ENCODE measurements around the gene MAOB.
"Not testable (repeated sequence)": the region's sequence is repeated elsewhere in the genome, so short reads cannot be mapped to it uniquely, and the experiment has no call there.

MAOB gene

DNA sequence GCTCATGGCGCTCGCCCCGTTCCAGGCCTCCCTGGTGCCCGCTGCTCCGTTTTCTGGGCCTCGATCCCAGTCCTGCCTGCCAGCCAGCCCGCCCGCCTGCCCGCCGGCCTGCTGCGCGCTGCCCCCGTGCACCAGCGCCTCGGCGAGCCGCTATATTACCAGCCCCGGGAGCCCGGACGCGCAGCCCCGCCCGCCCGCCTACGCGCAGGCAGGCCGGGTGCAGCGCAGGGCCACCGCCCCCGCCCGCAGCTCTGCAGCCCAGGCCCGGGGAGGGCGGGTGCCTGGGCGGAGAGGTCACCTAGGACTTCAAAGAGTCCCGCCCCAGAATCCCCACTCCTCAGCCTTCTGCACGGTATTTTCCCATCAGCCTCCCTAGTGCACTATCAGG is at the start of gene MAOB:
Gene MAOB (minus strand): TSS at position 157 of the 388 bp plus-strand sequence. CDS start 151 bp downstream, at position 6.
- peak; percentile 8 for DNase-seq

DNA sequence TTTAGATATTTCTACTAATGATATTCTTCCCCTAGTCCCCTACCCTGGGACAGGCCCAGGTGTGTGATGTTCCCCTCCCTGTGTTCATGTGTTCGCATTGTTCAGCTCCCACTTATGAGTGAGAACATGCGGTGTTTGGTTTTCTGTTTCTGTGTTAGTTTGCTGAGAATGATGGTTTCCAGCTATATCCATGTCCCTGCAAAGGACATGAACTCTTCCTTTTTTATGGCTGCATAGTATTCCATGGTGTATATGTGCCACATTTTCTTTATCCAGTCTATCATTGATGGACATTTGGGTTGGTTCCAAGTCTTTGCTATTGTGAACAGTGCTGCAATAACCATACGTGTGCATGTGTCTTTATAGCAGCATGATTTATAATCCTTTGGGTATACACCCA is 39.8 kb upstream of the MAOB start:
- not testable (repeated sequence) for DNase-seq

DNA sequence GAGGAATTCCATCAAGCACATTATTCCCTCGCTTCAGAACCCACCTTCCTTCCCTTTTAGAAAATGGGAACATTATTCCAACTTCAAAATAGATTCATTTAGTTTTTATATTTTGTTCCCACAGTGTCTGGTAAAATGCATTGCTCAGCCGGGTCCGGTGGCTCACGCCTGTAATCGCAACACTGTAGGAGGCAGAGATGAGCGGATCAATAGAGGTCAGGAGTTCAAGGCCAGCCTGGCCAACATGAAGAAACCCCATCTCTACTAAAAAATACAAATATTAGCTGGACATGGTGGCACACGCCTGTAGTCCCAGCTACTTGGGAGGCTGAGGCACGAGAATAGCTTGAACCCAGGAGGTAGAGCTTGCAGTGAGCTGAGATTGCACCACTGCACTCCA is 28.5 kb upstream of the MAOB start:
- DNase-seq: not testable (repeated sequence)

DNA sequence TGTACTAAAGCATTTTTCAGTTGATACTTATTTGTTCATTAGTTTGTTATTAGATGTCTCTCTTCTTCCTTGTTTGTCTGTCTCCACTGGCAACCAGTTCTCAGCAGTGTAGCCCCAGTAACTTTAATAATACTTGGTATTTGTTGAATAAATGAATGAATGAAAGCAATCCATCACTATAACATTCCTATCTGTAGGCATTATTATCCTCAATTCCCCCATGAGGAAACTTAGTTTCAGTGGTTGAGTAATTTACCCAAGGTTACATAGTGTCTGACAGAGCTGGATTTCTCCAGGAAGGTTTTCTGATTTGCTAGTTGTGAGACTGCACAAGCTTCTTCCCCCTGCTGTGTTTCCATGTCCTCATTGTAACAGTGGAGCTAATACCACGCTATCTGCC is 27.8 kb upstream of the MAOB start:
- DNase-seq: no peak

DNA sequence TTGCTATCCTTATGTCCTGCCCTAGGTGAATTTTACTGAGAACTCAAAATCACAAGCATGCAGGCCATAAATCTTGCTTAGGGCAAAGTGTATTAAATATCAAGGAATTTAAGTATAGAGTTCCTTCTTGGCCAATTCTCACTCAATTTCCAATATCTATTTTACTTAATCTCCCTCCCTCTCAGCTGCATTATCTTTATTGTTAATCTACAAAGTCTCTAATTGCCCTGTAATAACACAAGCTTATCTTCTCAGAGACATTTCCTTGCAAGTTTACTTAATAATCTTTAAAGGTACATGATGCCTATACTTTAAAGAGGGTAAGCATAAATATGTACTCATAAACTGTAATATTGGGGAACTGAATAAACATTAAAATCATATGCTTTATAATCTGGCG is 26.9 kb upstream of the MAOB start:
- no peak for DNase-seq

DNA sequence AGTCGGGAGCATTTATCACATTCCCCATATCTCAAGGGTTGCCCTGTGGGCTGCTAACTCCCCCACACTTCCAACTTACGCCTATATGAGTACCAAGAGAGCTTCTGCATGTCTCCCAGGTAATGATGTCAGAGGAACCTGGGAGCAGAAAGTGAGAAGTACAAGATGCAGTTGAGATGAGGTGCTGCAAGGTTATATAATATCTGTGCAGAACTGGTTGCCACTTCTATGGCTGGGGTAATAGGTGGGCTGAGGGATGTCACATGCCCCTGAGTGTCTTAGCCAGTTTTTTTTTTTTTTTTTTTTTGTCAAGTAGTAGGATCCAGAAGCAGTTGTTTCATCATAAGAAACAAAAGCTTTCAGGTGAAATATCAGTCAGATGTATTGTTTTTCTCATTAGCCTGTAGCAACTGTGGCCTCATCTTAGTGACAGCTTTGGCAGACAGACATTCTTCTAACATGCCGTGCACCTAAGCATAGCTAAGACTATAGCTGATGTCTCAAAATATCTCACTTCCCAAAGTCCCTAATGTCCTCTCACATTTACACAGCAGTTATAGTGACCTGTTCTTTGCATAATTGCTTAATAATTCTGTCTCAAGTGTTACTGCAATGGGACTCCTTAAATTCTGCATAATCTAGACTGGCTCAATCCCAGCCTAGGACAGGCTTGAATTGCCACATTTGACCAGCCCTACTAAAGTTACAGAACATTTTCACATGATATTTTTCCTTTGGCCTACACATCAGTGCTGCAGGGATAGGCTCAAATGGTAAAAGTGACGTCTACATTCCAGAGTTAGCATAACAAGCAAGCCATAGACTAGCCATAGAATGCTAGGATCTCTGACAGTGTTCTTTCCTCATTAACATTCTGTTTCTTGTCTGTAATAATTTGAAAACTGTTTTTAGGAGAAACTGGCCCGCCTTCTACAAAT is 17.9 kb upstream of the MAOB start:
- no peak for DNase-seq

DNA sequence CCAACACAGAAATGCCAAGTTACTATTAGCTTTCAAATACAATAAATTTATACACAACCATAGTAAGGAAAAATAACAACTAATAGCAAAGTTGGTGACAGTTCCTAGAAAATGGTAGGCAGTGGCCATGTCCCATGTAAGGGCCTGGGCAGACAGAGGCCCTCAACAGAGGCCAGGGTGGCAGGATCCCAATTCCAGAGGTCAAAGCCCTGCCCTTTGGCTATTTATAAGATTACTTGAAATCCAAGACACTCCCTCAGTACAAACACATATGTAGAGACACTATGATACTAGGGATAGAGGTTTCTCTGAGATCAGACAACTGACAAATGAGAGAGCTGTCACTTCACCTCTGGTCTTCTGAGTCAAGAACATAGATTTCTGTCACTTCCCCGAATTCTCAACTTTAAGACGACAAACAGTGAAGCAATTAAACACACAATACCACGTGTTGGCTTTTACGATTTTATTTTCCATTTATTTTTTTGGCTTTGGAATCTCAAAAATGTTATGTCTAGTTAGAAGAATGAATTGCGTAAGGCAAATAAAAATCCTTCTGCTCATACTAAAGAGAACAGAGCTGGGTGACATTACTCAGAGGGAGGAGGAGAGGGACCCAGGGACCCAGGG is 16.3 kb upstream of the MAOB start:
- no peak for DNase-seq

DNA sequence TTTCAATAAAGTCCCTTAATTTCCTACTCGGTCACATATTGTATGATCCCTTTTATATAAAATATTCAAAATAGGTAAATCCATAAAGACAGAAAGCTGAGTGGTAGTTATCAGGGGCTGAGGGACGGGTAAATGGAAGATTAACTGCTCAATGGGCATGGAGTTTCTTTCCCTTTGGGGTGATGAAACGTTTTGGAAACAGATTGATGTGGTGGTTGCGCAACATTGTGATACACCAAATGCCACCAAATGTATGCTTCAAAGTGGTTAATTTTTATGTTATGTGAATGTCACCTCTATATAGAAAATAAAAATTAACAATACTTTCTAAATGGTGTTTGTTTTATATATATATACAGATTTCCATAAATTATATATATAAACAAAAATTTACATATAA is 15.0 kb upstream of the MAOB start:
- no peak for DNase-seq

DNA sequence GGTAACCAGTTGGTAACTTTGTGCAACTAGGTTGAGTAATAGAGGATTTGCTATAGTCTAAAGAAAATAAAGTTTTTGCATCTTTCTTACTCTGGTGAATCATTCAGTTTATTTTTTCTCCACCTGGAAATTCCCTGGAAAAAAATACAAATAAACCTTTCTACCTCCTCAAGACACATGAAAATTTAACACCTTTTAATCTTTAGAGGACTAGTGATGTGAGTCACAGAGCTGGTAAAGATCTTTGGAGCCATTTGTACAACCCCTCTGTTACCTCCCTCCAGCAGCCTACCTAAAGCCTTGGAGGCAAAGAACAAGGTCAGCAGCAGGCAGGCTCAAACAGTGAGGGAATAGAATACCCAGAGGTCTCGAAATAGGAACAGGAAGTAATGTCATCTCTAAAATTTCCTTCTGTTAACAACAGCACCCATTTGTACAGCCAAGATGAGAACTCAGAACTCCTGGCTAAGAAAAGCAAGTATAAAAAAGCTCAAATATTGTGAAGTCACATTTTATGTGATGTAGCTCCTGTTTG is 10.2 kb upstream of the MAOB start:
- no peak for DNase-seq

DNA sequence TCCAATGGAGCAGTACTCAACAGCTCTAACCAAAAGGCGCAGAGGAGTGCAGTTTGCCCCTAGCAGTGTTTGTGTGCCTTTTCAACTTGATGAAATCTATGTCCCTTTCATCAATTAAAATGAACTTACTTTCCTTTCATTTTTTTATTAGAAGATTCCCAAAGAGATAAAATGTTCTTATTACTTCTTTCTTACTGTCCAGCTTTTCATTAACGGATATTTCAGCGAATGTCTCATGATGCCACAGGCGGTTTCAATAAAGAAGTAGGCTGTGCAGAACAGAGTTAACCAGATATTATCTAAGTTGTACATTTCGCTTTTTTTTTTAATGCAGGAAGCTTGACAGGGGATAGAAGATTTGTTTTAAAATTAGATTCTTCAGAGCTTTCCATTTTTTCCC is 3.4 kb upstream of the MAOB start:
- no peak for DNase-seq

DNA sequence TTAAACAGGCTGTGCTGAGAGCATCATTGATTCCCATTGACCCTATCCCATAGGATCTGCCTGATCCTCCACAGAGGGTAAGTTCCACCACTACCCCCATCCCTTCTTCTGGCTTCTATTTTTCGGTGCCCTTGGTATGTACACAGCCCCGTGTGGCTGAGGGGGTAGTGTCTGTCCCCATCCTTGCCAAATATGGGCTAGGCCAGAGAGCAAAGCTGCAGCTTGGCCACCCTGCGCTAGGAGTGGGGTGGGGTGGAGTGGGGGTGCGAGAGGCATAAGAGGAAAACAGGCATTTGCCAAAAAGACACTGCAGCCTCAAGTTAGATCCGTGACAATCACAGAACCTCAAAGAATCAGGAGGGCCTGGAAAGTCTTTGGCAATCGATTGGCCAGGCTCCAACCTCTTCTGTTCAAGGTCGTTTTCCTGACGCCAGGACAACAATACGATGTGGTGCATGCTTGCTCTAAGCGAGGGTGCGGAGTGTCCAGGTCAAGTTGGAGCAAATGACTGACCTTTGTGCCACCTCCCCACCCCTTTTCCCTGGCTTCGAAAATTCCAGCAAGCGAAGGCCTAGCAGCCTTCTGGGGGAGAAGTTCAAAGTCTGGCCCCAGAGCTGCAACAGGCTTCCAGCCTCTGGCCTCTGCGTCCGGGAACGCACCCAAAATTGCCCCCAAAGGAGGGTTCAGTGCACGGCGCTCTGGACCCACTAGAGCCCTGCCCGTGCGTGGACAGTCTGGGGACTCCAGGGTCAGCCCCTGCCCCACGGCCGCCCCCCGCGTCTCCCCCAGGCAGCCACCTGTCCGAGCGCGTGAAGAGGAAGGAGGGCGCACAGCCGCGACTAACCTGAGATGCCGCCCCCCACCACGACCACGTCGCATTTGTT is 598 bp downstream of the MAOB start:
- DNase-seq: no peak

DNA sequence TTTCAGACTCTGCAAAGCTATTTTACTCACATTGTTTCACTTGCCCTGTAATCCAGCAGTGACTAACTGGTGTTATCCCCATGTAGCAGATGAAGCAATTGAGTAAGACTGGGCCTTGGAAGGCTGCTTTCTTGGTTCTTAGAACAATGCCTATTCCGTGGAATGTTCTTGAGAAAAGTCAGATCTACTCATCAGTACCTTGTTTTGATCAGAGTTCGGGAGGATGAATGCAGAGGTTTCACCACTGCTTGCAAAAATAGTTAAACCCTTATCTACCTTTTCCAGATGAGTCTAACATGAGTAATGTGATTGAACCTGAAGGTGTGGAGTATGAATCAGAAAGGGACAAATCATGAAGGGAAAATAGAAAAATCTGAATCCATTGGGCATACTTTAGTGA is 1.8 kb downstream of the MAOB start:
- DNase-seq: no peak

DNA sequence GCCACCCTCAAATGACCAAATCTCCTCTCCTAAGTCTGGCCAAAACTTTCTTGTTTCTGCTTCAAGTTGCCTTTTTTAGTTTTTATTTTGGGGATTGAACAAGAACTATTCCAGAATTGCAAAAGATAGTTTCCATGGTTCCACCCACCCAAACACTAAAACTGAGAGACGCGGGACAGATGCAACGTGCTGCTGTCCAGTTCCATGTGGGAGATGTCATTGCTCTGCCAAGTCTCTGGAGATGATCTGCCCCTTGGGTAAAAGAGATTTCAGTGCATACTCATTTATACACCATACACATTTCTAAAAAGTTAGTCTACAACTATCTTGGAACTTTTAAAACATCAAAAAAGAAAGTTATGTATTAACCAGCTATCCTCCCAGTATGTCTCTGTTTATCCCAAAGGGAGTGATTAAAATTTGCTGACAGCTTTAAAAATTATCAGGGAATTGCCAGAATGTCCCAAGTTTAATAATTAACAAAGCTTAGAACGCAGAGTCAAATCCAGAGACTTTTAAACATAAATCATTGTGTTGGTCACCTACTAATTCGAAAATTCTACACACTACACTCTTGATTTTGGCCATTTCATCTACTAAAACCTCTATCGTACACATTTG is 3.2 kb downstream of the MAOB start:
- DNase-seq: no peak

DNA sequence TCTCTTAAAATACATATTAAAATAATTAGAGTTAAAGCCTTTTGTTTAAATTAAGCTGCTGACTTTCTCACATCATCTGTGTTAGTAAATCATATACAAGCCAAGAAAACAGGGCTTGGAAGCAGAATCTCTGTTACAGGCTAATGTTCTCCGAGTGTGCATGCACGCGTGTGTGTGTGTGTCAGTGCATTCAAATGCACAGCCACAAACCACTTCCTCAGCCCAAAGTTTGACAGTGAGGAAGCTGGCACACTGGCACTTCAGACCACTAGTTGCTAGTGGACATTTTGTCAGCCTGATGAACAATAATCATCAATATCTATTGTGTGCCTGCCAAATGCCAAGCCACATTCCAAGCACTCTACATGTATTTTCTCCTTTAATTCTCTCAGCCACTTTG is 5.6 kb downstream of the MAOB start:
- no peak for DNase-seq

DNA sequence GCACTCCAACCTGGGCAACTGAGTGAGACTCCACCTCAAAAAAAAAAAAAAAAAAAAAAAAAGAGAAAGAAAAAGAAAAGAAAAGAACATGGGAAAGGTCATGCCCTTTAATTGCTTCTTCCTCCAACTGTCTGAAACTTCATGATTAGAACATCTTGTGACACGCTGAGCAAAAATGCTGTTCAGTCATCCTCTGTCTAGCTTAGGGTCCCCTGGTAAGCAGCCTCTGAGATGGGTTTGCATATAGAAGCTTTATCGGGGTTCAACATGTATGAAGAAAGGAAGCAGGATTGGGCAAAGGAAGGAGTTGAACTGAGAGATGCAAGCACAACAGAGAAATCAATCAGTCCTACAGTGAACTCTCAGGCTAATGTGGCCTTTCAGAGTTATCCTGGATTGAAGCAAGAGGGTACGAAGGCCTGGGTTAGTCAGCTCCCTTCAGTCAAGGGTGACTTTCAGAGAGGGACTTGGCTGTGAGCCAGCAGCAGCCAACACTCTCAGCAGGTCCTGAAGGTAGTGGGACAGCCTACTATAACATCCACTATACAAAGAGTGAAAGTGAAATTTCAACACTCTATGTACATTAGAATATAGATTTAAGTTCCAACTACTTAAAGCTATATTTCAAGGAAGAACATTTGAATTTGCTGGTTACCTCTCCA is 11.4 kb downstream of the MAOB start:
- DNase-seq: no peak

DNA sequence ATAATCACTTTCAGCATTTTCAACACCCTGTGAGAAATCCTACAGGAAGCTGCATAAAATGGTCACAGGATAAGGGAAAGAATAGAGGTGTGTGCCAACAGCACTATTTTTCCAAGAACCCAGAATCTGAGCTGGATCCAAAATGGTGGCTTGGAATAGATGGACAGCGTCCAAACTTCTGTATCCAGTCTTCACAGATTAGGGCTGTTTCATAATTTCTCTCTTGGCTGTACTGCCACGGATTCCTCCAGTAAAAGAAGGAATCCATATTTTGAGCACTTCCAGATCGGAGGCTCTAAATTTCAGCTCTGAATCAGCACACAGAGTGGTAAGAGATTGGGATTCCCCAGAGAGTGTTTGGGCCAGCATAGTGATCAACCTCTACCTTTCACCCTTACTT is 12.2 kb downstream of the MAOB start:
- DNase-seq: no peak

DNA sequence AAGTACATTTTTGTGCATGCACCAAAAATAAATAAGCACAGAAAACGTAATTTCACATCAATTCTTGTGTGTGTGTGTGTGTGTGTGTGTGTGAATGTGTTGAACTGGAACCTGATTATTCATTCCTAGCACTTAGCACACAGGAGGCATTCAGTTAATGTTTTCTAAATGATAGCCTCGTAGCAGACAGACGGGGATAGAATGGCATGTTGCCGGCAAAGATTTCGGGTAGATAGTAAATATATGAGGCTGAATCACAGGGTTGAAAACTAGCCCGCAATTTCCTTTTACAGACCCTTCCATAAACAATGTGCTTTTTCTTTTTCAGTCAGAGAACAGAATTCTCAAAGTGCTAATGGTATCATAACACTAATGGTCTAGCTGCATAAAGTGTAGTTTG is 13.5 kb downstream of the MAOB start:
- no peak for DNase-seq

DNA sequence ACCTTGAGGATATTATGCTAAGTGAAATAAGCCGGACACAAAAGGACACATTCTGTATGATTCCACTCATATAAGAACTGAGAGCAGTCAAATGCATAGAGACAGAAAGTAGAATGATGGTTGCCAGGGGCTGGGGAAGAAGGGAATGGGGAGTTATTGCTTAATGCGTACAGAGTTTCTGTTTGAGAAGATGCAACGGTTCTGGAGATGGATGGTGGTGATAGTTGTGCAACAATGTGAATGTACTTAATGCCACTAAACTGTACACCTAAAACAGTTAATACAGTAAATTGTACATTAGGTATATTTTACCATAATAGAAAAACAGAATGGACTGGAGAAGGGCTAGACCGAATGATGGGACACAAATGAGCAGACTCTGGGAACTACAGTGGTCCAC is 15.8 kb downstream of the MAOB start:
- DNase-seq: no peak

DNA sequence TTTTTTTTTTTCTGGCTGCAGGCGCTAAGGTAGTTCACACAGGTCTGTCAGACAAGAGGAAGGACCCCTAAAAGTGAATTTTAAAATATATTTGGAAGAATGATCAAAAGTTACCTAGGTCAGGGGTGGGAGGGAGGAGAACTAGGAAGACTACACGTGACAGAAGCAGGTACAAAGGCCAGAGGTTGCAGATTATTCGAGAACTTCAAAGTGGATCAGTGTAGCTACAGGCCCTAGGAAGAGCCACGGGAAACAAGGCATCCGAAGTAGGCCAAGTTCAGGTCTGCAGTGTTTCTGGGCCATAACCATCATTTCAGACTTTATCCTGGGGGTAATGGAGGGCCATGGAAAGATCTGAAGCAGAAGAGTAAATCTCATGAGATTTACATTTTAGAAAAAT is 16.5 kb downstream of the MAOB start:
- no peak for DNase-seq

DNA sequence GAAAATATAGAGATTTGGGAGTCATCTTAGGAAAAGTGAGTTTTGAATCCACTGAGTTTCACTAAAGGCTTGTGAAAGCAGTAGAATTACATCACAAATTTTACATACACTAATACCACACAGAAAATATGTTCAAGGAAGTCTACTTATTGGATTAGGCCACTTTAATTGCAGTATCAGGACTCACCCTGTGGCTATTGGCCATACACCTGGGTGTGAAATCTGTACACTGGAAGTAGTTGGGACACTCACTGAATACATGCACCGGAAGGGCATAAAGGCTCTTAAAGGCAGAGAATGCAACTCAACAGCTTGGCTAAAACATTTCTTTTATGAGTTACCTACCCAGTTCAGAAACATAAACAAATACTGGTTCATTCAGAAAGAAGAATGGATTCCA is 19.8 kb downstream of the MAOB start:
- no peak for DNase-seq

DNA sequence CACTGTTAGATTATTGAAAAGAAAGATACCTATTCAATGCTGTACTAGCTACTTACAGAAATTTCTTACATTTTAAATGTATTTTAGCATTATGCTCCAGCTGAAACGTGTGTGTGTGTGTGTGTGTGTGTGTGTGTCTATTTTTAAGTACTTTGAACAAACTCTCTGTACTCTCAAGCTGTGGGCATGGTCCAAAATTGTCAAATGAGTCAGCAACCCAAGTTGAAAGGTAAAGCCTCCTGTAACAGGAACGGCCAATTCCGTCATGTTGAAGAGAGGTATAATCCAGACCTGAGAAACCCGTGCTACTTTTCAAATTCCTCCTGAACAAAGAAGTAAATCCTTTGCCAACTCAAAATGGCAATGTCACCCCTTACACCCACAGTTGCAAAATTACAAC is 20.5 kb downstream of the MAOB start:
- no peak for DNase-seq

Measured in suppressor macrophage treated with lipopolysaccharide for 4 hours (primary cell).